ENCODE measurements around the gene EXOSC7.

DNA sequence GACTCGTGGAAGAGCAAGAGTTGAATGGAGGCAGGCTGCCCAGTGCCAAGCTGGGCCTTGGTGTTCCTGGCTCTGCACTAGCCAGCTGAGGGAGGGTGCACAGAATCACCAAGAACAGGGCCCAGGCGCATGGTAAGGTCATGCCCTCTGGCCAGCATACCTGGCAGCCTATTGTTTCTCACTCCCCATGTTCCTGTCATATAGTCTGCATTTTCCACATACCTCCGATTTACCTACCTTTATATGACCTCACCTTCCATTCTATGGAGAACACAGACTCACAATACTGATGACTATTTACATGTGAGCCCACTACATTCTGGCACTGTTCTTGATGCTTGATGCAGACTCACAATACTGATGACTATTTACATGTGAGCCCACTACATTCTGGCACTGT lies 55.5 kb downstream of the EXOSC7 start:
- TF ChIP-seq, protein P1, sequence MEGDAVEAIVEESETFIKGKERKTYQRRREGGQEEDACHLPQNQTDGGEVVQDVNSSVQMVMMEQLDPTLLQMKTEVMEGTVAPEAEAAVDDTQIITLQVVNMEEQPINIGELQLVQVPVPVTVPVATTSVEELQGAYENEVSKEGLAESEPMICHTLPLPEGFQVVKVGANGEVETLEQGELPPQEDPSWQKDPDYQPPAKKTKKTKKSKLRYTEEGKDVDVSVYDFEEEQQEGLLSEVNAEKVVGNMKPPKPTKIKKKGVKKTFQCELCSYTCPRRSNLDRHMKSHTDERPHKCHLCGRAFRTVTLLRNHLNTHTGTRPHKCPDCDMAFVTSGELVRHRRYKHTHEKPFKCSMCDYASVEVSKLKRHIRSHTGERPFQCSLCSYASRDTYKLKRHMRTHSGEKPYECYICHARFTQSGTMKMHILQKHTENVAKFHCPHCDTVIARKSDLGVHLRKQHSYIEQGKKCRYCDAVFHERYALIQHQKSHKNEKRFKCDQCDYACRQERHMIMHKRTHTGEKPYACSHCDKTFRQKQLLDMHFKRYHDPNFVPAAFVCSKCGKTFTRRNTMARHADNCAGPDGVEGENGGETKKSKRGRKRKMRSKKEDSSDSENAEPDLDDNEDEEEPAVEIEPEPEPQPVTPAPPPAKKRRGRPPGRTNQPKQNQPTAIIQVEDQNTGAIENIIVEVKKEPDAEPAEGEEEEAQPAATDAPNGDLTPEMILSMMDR (IDR thresholded peaks at IDR 0.05; ENCODE audit: insufficient read depth, low read length, poor library complexity, severe bottlenecking): no peak
- TF ChIP-seq EZH2phosphoT487 (conservative IDR thresholded peaks at IDR 0.05; ENCODE audit: low read length): no peak

All from SU-DHL-6 (cell line).